Activated T-helper 17 cell treated with anti-CD3 and anti-CD28 coated beads, Interleukin-2, amount 50 U/mL, for 72 hours (primary cell): Measurements from ENCODE around the gene POLR3A. TPM values are rescaled to one million over a fixed set of nuclear protein-coding genes. Genes with fewer than 3 reads are reported as not detected.
A peak's percentile ranks its signal among the peaks of the same experiment; 100 is the strongest.
"Not testable (repeated sequence)": the region's sequence is repeated elsewhere in the genome, so short reads cannot be mapped to it uniquely, and the experiment has no call there.

Source experiments
- ATAC-seq: fragments of 150-1000 bp; cut with Tn5 transposase; replicated peaks from 2 replicates; pipeline ENCODE4 v1.10.0; 2021; ENCODE audit warnings: mild to moderate bottlenecking, moderate library complexity
- H3K27ac Mint-ChIP-seq: one replicate; pipeline ENCODE4 v1.8.0; 2022; ENCODE audit warnings: mixed read lengths
- H3K27me3 Mint-ChIP-seq: one replicate; pipeline ENCODE4 v1.8.0; 2022; ENCODE audit warnings: mixed read lengths
- H3K36me3 Mint-ChIP-seq: one replicate; pipeline ENCODE4 v1.8.0; 2022; ENCODE audit warnings: low read depth, mild to moderate bottlenecking, mixed read lengths
- H3K4me1 Mint-ChIP-seq: one replicate; pipeline ENCODE4 v1.8.0; 2022; ENCODE audit warnings: mixed read lengths
- H3K4me3 Mint-ChIP-seq: one replicate; pipeline ENCODE4 v1.8.0; 2022; ENCODE audit warnings: mild to moderate bottlenecking, mixed read lengths
- H3K9me3 Mint-ChIP-seq: one replicate; pipeline ENCODE4 v1.8.0; 2022; ENCODE audit warnings: mixed read lengths
- total RNA-seq, 2 donors: library from RNA; stranded (reverse); gene quantifications; one replicate each; pipeline ENCODE4 v1.2.3, GENCODE V29; 2022

The POLR3A gene
- 10 to 100 TPM; 16.0 to 24.2 TPM for total RNA-seq

- Mint-ChIP-seq H3K4me3 (peak within 1 kb of the TSS; percentile 94), H3K4me1 (peaks cover 26% of the 10 kb centered on the region), H3K27me3 (no peaks in the 10 kb centered on the region), H3K36me3 (peaks cover 45% of the 10 kb centered on the region), H3K27ac (peak within 1 kb of the TSS; percentile 97), H3K9me3 (no peaks in the 10 kb centered on the region)
- ATAC-seq: peak; percentile 70
These were observed at the start of gene POLR3A for GRCh38 chr10:78029269-78030226. Gene POLR3A (minus strand): TSS chr10:78029515. CDS start chr10:78029407, 108 bp downstream.

- no peak for ATAC-seq
These were observed 49.4 kb upstream of the POLR3A start for GRCh38 chr10:78078539-78079330.

GRCh38 chr10:78075806-78076205, 46.5 kb upstream of the POLR3A start:
- H3K27ac Mint-ChIP-seq, H3K27me3 Mint-ChIP-seq, ATAC-seq, H3K9me3 Mint-ChIP-seq, H3K4me3 Mint-ChIP-seq, H3K36me3 Mint-ChIP-seq, H3K4me1 Mint-ChIP-seq: not testable (repeated sequence)

More at GRCh38 chr10:78078539-78079330, 49.4 kb upstream of the POLR3A start:
- Mint-ChIP-seq H3K27me3 (peaks cover 7% of the 10 kb centered on the region), H3K4me3 (no peak overlapping the region), H3K36me3 (no peaks in the 10 kb centered on the region), H3K27ac (no peak overlapping the region), H3K9me3 (no peaks in the 10 kb centered on the region), H3K4me1 (no peaks in the 10 kb centered on the region)

- H3K9me3 Mint-ChIP-seq: no peaks in the 10 kb centered on the region
These were observed 43.2 kb upstream of the POLR3A start for GRCh38 chr10:78072504-78072903.

GRCh38 chr10:78071857-78072179, 42.5 kb upstream of the POLR3A start:
- no peaks in the 10 kb centered on the region for H3K9me3 Mint-ChIP-seq
- no peaks in the 10 kb centered on the region for H3K4me1 Mint-ChIP-seq
- ATAC-seq: no peak
- H3K4me3 Mint-ChIP-seq: no peak overlapping the region
- no peaks in the 10 kb centered on the region for H3K36me3 Mint-ChIP-seq
- no peaks in the 10 kb centered on the region for H3K27me3 Mint-ChIP-seq
- no peak overlapping the region for H3K27ac Mint-ChIP-seq

More at GRCh38 chr10:78072504-78072903, 43.2 kb upstream of the POLR3A start:
- H3K27me3 Mint-ChIP-seq: no peaks in the 10 kb centered on the region
- ATAC-seq: no peak
- H3K4me3 Mint-ChIP-seq: no peak overlapping the region
- H3K27ac Mint-ChIP-seq: no peak overlapping the region
- H3K36me3 Mint-ChIP-seq: no peaks in the 10 kb centered on the region
- no peaks in the 10 kb centered on the region for H3K4me1 Mint-ChIP-seq

- Mint-ChIP-seq H3K36me3 (no peaks in the 10 kb centered on the region), H3K4me1 (no peaks in the 10 kb centered on the region), H3K27ac (no peak overlapping the region), H3K27me3 (no peaks in the 10 kb centered on the region), H3K4me3 (no peak overlapping the region), H3K9me3 (no peaks in the 10 kb centered on the region)
- ATAC-seq: no peak
These were observed 42.0 kb upstream of the POLR3A start for GRCh38 chr10:78071140-78071856.

- no peaks in the 10 kb centered on the region for H3K4me1 Mint-ChIP-seq
- H3K4me3 Mint-ChIP-seq: no peak overlapping the region
- H3K9me3 Mint-ChIP-seq: no peaks in the 10 kb centered on the region
- H3K27me3 Mint-ChIP-seq: no peaks in the 10 kb centered on the region
- ATAC-seq: no peak
- H3K27ac Mint-ChIP-seq: no peak overlapping the region
- H3K36me3 Mint-ChIP-seq: no peaks in the 10 kb centered on the region
These were observed 41.4 kb upstream of the POLR3A start for GRCh38 chr10:78070726-78071125.

GRCh38 chr10:78070064-78070463, 40.7 kb upstream of the POLR3A start:
- not testable (repeated sequence) for H3K27me3 Mint-ChIP-seq, H3K27ac Mint-ChIP-seq, H3K36me3 Mint-ChIP-seq, H3K4me3 Mint-ChIP-seq, H3K4me1 Mint-ChIP-seq, ATAC-seq, H3K9me3 Mint-ChIP-seq

GRCh38 chr10:78069151-78069550, 39.8 kb upstream of the POLR3A start:
- no peak overlapping the region for H3K4me3 Mint-ChIP-seq
- no peaks in the 10 kb centered on the region for H3K9me3 Mint-ChIP-seq
- no peaks in the 10 kb centered on the region for H3K27me3 Mint-ChIP-seq
- H3K4me1 Mint-ChIP-seq: no peaks in the 10 kb centered on the region
- no peak for ATAC-seq
- no peaks in the 10 kb centered on the region for H3K36me3 Mint-ChIP-seq
- no peak overlapping the region for H3K27ac Mint-ChIP-seq

GRCh38 chr10:78066728-78067430, 37.6 kb upstream of the POLR3A start:
- Mint-ChIP-seq H3K9me3 (no peaks in the 10 kb centered on the region), H3K27me3 (peaks cover 9% of the 10 kb centered on the region), H3K4me3 (no peak overlapping the region), H3K27ac (no peak overlapping the region), H3K4me1 (no peaks in the 10 kb centered on the region), H3K36me3 (no peaks in the 10 kb centered on the region)
- ATAC-seq: no peak

GRCh38 chr10:78066012-78066411, 36.7 kb upstream of the POLR3A start:
- peaks cover 9% of the 10 kb centered on the region for H3K27me3 Mint-ChIP-seq
- H3K4me3 Mint-ChIP-seq: no peak overlapping the region
- no peak overlapping the region for H3K27ac Mint-ChIP-seq
- no peak for ATAC-seq
- H3K36me3 Mint-ChIP-seq: no peaks in the 10 kb centered on the region
- H3K4me1 Mint-ChIP-seq: no peaks in the 10 kb centered on the region
- no peaks in the 10 kb centered on the region for H3K9me3 Mint-ChIP-seq

- Mint-ChIP-seq H3K9me3 (no peaks in the 10 kb centered on the region), H3K4me1 (no peaks in the 10 kb centered on the region)
These were observed 36.3 kb upstream of the POLR3A start for GRCh38 chr10:78065611-78066010.

GRCh38 chr10:78064919-78065318, 35.6 kb upstream of the POLR3A start:
- H3K4me1 Mint-ChIP-seq, ATAC-seq, H3K27ac Mint-ChIP-seq, H3K36me3 Mint-ChIP-seq, H3K4me3 Mint-ChIP-seq, H3K27me3 Mint-ChIP-seq, H3K9me3 Mint-ChIP-seq: not testable (repeated sequence)

More at GRCh38 chr10:78065611-78066010, 36.3 kb upstream of the POLR3A start:
- Mint-ChIP-seq H3K4me3 (no peak overlapping the region), H3K27me3 (peaks cover 9% of the 10 kb centered on the region), H3K27ac (no peak overlapping the region), H3K36me3 (no peaks in the 10 kb centered on the region)
- no peak for ATAC-seq

- H3K36me3 Mint-ChIP-seq: no peaks in the 10 kb centered on the region
- H3K9me3 Mint-ChIP-seq: no peaks in the 10 kb centered on the region
- no peak overlapping the region for H3K4me3 Mint-ChIP-seq
- ATAC-seq: no peak
- H3K4me1 Mint-ChIP-seq: no peaks in the 10 kb centered on the region
- no peak overlapping the region for H3K27ac Mint-ChIP-seq
- H3K27me3 Mint-ChIP-seq: peaks cover 9% of the 10 kb centered on the region
These were observed 33.9 kb upstream of the POLR3A start for GRCh38 chr10:78063236-78063635.
